ENCODE results near the gene PERM1. TPM values are rescaled to one million over a fixed set of nuclear protein-coding genes. Genes with fewer than 3 reads are reported as not detected.

PERM1 gene
- total and polyA plus RNA-seq, 2 experiments from 2014 or later: 0.77 to 1.0 TPM

- DNase-seq (ENCODE audit: low read depth in 1 of 2, low spot score in 1 of 2): no peak
- Histone ChIP-seq H3K9me3 (ENCODE audit: low read depth) (no peaks in the 10 kb centered on the region), H3K4me3 (peak overlapping the region; percentile 39), H3K4me1 (ENCODE audit: low read depth) (peaks cover 26% of the 10 kb centered on the region), H3K36me3 (no peaks in the 10 kb centered on the region), H3K27ac (peak overlapping the region; percentile 99), H3K27me3 (peaks cover 31% of the 10 kb centered on the region)
- TF ChIP-seq CTCF (IDR thresholded peaks at IDR 0.05; ENCODE audit: low read depth, low read length): no peak
Observed at GRCh38 chr1:1001057-1001783, 19.3 kb upstream of the PERM1 start.

- Histone ChIP-seq H3K36me3 (no peaks in the 10 kb centered on the region), H3K9me3 (ENCODE audit: low read depth) (no peaks in the 10 kb centered on the region), H3K4me1 (ENCODE audit: low read depth) (peaks cover 19% of the 10 kb centered on the region), H3K27ac (peak overlapping the region; percentile 99), H3K4me3 (peak overlapping the region; percentile 39), H3K27me3 (peaks cover 37% of the 10 kb centered on the region)
- DNase-seq (ENCODE audit: low read depth in 1 of 2, low spot score in 1 of 2): peak; percentile 88 to 91
- no peak for TF ChIP-seq CTCF (IDR thresholded peaks at IDR 0.05; ENCODE audit: low read depth, low read length)
Observed at GRCh38 chr1:1000357-1001056, 18.6 kb upstream of the PERM1 start.

GRCh38 chr1:999725-1000356, 17.9 kb upstream of the PERM1 start, which contains the start of gene HES4:
HES4 (minus strand) TSS chr1:1000097; CDS start chr1:999973, 124 bp downstream.
- H3K27ac ChIP-seq: peak within 1 kb of the TSS; percentile 99
- peaks cover 13% of the 10 kb centered on the region for H3K4me1 ChIP-seq (ENCODE audit: low read depth)
- peak; percentile 96 to 97 for DNase-seq (ENCODE audit: low read depth in 1 of 2, low spot score in 1 of 2)
- no peak for TF ChIP-seq CTCF (IDR thresholded peaks at IDR 0.05; ENCODE audit: low read depth, low read length)
- peak within 1 kb of the TSS; percentile 39 for H3K4me3 ChIP-seq
- H3K9me3 ChIP-seq (ENCODE audit: low read depth): no peaks in the 10 kb centered on the region
- peaks cover 43% of the 10 kb centered on the region for H3K27me3 ChIP-seq
- no peaks in the 10 kb centered on the region for H3K36me3 ChIP-seq

GRCh38 chr1:998995-999724, 17.3 kb upstream of the PERM1 start:
- H3K36me3 ChIP-seq: no peaks in the 10 kb centered on the region
- H3K4me3 ChIP-seq: peak overlapping the region; percentile 39
- H3K27ac ChIP-seq: peak overlapping the region; percentile 99
- TF ChIP-seq CTCF (IDR thresholded peaks at IDR 0.05; ENCODE audit: low read depth, low read length): no peak
- peaks cover 48% of the 10 kb centered on the region for H3K27me3 ChIP-seq
- peaks cover 7% of the 10 kb centered on the region for H3K4me1 ChIP-seq (ENCODE audit: low read depth)
- no peaks in the 10 kb centered on the region for H3K9me3 ChIP-seq (ENCODE audit: low read depth)
- peak; percentile 42 to 70 for DNase-seq (ENCODE audit: low read depth in 1 of 2, low spot score in 1 of 2)

- H3K27ac ChIP-seq: peak overlapping the region; percentile 99
- no peaks in the 10 kb centered on the region for H3K9me3 ChIP-seq (ENCODE audit: low read depth)
- no peak for TF ChIP-seq CTCF (IDR thresholded peaks at IDR 0.05; ENCODE audit: low read depth, low read length)
- peak overlapping the region; percentile 39 for H3K4me3 ChIP-seq
- H3K27me3 ChIP-seq: peaks cover 48% of the 10 kb centered on the region
- no peak for DNase-seq (ENCODE audit: low read depth in 1 of 2, low spot score in 1 of 2)
- peaks cover 3% of the 10 kb centered on the region for H3K4me1 ChIP-seq (ENCODE audit: low read depth)
- no peaks in the 10 kb centered on the region for H3K36me3 ChIP-seq
Observed at GRCh38 chr1:998745-998994, 16.8 kb upstream of the PERM1 start.
